Measurements from ENCODE around the gene ZC3H7A. TPM values are rescaled to one million over a fixed set of nuclear protein-coding genes. Genes with fewer than 3 reads are reported as not detected.

The ZC3H7A gene
- total RNA-seq, 1 experiment from 2014 or later = 20.5 TPM

GRCh38 chr16:11781773-11782172 is 15.3 kb downstream of the ZC3H7A start:
- DNase-seq (ENCODE audit: extremely low read depth, low read depth) = no peak

GRCh38 chr16:11780991-11781680 is 15.9 kb downstream of the ZC3H7A start:
- no peak for DNase-seq (ENCODE audit: extremely low read depth, low read depth)

DNA sequence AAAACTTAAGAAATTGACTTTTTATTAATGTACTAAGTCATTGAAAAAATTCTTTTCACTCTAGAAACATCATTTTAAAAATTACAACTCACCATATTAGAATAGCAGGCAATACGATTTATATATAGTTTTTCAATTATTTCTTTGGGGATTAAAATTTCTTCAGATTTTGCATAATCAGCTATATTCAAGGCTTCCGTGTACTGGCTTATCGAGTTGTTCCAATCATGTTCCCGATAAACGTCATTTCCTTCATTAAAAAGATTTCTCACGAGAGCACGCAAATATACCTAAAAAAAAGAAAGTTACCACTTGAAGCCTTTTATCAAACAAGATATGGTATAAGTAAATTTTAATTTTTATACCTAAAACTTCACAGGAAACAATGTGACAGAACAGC is 18.0 kb downstream of the ZC3H7A start:
- DNase-seq (ENCODE audit: extremely low read depth, low read depth) = no peak

DNA sequence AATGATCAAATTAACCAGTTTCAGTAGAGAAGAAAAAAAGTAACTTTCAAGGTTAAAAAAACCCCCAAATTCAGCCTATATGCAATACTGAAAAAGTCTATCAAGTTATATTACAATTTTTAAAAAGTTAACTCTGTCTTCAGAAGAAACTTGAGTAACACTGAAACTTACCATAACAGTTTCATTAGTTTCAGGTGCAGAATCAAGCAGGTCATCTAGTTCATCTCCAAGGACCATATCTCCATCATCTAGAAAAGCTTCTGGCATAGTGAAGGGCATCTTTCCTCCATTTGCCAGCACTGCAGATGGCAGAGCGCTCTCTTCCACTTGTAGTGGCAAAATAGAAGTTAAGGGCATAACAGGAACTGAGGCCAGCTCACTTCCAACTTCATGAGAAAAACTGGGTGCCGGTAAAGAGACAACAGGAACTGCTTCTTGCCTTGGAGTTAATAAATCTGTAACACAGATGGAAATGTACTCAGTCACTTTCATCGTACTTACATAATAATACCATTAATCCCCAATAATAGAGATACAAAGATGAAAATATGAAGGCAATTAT is 22.9 kb downstream of the ZC3H7A start:
- DNase-seq (ENCODE audit: extremely low read depth, low read depth) = no peak

GRCh38 chr16:11768849-11769248 is 28.2 kb downstream of the ZC3H7A start:
- no peak for DNase-seq (ENCODE audit: extremely low read depth, low read depth)

GRCh38 chr16:11762431-11762830 is 34.6 kb downstream of the ZC3H7A start:
- no peak for DNase-seq (ENCODE audit: extremely low read depth, low read depth)

- no peak for DNase-seq (ENCODE audit: extremely low read depth, low read depth)
Observed at GRCh38 chr16:11759997-11760396, 37.1 kb downstream of the ZC3H7A start.

DNA sequence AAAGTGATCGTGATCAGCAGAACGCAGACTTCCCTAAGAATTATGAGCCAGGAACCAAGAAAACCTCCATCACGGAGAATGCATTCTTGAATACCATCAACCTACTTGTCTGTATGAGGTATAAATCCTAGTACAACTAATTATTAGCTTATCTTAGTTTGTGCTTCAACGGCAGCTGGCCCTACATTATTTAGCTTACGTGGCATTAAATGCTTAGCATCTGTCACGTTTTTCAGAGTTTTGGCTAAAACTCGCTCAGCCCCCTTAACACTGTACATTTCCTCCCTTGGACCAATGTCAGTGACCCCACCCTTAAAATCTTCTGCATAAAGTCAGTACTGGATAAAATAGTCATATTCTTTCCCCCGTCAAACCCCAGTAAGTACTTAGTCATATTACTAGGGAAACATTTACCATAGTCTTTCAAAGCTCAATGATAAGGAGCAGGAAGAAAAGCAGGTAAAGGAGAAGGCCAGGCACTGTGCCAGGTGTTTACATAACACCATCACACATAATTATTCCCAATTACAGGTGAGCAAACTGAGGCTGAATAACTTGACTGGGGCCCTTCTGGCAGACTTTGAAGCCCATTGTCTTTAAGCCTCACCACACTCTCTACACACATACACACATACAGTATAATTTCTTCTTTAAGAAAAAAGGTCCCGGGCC is 37.8 kb downstream of the ZC3H7A start:
- no peak for DNase-seq (ENCODE audit: extremely low read depth, low read depth)

DNA sequence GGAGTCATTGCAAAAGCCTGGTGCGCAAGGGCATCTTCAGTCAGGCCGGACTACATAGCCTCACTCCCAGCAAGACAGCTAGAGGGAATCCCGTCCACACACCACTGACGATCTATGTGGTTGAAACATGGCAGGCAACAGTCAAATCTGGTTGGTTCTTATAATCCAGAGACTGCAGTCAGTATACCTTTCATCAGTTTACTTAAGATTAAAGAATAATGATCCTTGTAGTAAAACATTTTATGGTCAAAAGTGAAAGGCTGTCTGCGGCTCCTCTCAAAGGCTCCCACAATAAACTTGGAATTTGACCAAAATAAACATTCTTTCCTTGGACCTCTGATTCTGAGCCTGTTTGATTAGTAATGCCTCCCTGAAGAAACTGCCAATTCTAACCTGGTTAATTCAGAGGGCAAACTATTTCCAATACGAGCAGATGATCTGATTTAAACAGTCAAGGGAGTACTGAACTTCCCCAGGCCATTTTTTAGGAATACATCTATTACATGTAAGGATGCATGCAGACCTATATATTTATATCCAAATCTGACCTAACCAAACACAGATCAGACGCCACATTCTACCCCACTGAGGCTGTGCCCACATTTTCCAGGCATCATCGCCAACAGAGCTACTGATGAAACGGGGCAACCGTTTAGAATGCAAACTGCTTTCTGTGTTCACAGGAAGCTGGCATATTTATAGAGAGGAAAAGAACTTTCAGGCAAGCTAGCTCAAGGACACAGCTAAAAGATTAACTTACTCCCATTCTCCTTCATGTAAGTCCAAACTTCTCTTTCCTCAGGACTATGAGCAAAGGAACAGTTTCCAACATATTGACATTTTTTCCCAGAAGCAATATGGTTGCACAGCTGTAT is 39.1 kb downstream of the ZC3H7A start:
- DNase-seq (ENCODE audit: extremely low read depth, low read depth) = no peak

DNA sequence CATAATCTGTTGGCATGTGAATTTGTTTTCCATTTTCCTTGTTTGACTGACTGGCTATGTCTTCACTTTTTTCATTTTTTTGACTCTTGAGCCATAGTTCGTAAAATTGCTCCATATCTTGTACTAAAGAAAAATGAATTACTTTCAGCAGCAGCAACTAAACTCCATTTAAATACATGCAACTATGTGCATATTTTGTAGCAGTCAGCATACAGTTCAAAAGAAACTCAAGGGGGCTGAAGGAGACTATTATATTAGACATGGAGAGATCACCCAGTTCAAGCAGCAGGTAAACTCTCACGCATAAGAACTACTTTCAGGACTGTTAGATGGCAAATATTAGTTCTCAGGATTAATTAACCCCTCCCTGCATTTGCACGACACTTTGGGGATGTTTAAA is 40.8 kb downstream of the ZC3H7A start:
- DNase-seq (ENCODE audit: extremely low read depth, low read depth) = no peak

DNA sequence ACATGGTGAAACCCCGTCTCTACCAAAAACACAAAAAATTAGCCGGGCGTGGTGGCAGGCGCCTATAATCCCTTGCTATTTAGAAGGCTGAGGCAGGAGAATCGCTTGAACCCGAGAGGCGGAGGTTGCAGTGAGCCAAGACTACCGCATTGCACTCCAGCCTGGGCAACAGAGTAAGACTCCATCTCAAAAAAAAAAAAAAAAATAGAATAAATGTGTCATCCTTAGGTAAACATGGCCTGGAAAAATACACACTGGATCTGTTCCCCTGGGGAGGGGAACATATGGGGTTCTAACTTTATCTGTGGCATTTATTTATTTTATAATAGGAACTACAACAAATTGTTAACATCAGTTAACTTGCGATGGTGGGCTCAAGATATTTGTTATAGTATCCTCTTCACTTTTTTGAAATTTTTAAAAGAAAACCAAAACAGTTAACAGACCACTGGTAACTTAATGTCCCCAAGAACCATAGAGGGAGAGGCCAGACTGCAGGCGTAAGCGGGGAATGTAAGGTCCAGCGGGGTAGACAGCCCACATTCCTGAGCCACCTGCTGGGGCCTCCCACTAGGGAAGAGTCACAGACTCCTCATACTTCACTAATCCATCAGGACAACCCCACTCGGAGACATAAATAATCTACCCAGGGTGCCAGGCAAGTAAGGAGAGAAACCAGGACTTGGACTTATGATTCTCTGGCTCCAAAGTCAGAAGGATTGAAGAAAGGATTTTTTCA is 41.9 kb downstream of the ZC3H7A start:
- no peak for DNase-seq (ENCODE audit: extremely low read depth, low read depth)

DNA sequence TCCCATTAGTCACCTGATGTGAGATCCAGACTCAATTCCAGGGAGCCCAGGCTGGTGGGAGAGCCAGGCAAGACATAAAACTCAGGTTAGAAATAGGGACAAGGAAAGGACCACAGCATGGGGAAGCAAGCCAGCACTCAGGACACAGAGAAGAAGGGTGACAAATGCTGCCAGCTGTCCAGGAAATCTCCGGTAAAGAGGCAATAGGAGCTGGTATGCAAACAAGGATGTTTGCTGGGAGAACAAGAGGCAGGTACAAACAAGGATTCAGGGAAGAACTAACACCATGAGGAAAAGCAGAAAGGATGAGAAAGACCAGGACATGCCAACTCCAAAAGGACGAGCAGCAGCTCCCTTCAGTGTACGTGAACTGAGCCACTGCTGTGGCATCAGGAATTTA is 44.2 kb downstream of the ZC3H7A start:
- DNase-seq (ENCODE audit: extremely low read depth, low read depth) = no peak

DNA sequence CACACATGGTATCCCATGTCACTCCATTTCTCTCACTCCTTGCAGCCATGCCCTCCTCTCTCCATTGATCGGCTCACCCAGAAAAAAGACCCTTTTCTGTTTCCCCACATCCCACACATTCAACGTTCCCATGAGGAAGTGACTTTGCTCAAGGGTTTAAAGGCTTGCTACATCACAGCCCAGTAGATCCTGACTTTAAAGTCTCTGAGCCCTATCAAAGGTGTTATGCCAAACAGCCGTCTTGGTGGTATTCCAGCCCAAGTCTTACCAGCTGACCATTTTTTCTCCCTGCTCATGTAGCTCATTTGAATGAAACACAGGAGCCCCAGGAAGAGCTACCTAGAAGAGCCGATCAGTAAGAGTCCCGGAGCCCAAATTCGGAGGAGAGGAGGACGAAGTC is 47.0 kb downstream of the ZC3H7A start:
- no peak for DNase-seq (ENCODE audit: extremely low read depth, low read depth)

- no peak for DNase-seq (ENCODE audit: extremely low read depth, low read depth)
Observed at GRCh38 chr16:11748404-11749254, 48.4 kb downstream of the ZC3H7A start.

DNA sequence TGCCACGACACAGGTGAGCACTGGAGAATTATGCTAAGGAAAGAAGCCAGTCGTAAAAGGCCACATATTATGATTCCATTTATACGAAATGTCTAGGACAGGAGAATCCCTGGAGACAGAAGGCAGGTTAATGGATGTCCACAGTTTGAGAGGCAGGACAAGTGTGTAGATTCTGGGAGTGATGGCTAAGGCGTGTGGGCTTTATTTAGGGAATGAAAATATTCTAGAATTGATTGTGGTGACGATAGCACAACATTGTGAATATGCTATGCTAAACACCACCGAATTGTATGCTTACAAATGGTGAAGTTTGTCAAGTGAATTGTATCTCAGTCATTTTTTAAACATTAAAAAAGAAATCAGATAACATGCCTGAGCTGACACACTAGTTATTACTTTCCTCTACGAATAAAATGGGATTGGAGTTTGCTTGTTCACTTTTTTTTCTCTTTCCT is 49.1 kb downstream of the ZC3H7A start:
- no peak for DNase-seq (ENCODE audit: extremely low read depth, low read depth)

GRCh38 chr16:11744075-11744470 is 53.0 kb downstream of the ZC3H7A start:
- no peak for DNase-seq (ENCODE audit: extremely low read depth, low read depth)

DNA sequence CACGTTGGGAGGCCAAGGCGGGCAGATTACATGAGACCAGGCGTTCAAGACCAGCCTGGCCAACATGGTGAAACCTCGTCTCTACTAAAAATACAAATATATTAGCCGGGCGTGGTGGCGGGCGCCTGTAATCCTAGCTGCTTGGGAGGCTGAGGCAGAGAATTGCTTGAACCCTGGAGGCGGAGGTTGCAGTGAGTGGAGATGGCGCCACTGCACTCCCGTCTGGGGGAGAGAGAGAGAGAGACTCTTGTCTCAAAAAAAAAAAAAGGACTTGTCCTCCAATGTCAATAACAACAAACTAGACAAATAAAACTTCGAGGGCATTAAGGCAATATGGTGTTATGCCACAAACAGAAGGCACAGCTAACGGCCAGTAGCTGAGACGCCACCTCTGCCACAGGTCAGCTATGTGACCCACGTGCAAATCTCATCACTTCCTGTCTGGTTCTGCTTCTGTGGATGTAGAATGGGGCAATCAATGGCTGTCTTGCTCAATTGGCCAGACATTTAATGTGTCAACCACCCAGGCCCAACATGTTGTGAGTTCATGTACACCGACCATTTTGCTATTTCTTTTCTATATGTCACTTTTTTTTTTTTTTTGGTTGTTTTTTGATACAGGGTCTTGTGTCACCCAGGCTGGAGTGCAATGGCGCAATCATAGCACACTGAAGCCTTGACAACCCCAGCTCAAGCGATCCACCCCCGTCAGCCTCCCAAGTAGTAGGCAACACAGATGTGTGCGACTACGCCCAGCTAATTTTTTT is 53.6 kb downstream of the ZC3H7A start:
- DNase-seq (ENCODE audit: extremely low read depth, low read depth) = peak; percentile 19

DNA sequence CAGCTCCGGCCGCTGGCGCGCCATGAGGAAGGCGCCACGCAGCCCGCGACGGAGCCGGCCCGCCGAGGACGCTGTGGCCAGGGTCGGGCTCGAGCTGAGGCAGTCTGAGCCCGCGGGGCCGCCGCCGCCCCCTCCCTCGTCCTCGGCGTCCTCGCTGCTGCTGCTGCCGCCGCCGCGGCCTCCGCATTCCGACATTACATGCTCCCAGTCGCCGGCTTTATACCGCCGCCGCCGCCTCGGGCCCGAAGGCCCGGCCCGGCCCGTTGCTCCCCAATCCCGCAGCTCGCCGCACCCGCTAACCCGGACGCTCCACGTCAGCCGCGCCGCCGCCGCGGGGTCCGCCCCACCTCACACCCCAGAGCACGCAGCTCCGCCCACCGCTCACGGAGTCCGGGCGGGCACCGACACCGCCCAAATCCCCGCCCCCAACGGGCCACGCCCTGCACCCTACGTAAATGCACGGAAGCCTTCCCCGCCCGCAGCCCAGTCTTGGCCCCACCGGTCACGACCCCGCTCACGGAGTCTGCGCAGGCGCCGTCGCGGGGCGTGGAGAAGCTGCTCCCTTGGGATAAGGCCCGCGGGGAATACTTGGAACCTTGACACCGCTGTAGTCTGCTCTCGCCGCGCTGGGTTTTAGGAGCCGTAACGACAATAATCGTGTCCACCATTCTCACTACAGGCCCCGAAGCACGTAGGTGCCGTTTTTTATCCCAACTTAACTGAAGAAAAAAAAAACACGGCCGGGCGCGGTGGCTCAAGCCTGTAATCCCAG is 54.3 kb downstream of the ZC3H7A start, which contains the start of gene TXNDC11:
TSS of gene TXNDC11 (minus strand) at position 322 of the 772 bp plus-strand sequence. CDS start at position 195, 127 bp downstream.
- DNase-seq (ENCODE audit: extremely low read depth, low read depth) = peak; percentile 98

All from NCI-H460 (cell line).